ENCODE data around the gene VPS8. TPM values are rescaled to one million over a fixed set of nuclear protein-coding genes. Genes with fewer than 3 reads are reported as not detected.
A peak's percentile ranks its signal among the peaks of the same experiment; 100 is the strongest.

VPS8 gene
- total RNA-seq, 1 donor from 2014 or later: 30.4 TPM

DNA sequence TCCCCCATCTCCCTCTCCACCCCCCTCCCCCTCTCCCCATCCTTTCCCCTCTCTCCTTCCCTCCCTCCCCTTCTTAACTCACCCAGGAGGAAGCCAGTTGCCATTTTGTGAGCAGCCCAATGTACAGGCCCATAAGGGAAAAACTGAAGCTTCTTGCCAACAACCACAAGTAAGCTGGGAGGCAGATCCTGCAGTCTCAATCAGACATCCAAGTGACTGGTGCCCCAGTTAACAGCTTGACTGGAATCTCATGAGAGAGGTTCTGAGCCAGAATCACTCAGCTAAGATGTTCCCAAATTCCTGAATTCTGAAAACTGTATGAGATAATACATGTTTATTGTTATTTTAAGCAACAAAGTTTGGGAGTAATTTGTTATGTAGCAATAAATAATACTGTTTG lies 250.2 kb downstream of the VPS8 start:
- ATAC-seq: no peak

DNA sequence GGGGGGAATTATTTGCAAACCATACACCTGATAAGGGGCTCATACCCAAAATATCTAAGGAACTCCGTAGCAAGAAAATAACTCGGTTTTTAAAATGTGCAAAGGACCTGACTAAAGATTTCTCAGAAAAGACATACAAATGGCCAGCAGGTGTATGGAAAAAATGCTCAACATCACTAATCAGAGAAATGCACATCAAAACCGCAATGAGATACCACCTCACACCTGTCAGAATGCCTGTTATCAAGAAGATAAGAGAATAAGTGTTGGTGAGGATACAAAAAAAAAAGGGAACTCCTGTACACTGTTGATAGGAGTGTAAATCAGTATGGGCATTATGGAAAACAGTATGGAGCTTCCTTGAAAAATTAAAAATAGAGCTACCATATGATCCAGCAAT lies 251.5 kb downstream of the VPS8 start:
- ATAC-seq: no peak

DNA sequence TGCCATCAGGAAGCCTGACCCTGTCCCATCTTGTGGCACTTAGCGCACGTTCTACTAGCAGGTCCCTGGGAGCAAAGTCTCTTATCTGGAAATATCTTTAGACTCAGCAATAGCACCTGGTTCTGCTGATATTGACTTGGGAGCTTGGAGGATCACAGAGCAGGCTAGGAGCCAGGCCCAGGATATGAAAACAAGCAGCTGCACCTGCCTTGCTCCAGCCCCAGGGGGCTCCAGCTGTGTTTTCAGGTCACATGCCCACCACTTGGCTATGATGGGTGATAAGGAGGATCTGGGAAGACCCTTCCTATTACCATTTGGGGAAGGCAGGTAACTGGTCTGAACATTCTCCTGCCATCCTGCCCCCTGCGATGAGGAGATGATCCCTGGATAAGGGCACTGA lies 253.1 kb downstream of the VPS8 start:
- no peak for ATAC-seq

DNA sequence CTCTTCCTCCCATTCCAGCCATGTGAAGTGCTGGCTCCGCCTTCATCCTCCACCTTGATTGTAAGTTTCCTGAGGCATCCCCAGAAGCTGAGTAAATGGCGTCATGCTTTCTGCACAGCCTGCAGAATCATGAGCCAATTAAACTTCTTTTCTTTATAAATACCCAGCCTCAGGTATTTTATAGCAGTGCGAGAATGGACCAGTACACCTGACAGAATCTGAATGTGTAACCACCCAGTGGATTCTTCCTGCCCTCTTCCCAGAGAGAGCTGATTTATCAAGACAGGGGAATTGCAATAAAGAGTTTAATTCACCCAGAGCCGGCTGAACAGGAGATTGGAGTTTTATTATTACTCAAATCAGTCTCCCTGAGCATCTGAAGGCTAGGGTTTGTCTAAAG lies 254.3 kb downstream of the VPS8 start:
- ATAC-seq: no peak

DNA sequence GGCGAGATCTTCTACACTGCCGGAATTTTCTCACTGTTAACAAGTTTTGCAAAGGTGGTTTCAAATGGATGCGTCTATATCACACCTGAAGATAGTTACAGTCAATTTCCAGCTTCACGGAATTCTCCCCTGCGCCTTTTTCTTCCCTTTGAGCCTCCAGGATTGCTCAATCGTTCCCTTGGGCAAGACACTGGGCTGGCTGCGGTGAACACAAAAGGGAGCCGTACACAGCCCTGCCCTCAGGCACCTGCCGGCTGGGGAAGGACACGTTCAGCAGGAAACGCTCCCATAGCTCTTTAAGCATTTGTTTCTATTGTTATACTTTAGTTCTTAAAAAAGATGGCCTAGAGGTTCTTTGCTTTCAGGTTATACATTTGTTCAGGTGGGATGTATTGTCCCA lies 255.2 kb downstream of the VPS8 start:
- peak; percentile 57 for ATAC-seq

DNA sequence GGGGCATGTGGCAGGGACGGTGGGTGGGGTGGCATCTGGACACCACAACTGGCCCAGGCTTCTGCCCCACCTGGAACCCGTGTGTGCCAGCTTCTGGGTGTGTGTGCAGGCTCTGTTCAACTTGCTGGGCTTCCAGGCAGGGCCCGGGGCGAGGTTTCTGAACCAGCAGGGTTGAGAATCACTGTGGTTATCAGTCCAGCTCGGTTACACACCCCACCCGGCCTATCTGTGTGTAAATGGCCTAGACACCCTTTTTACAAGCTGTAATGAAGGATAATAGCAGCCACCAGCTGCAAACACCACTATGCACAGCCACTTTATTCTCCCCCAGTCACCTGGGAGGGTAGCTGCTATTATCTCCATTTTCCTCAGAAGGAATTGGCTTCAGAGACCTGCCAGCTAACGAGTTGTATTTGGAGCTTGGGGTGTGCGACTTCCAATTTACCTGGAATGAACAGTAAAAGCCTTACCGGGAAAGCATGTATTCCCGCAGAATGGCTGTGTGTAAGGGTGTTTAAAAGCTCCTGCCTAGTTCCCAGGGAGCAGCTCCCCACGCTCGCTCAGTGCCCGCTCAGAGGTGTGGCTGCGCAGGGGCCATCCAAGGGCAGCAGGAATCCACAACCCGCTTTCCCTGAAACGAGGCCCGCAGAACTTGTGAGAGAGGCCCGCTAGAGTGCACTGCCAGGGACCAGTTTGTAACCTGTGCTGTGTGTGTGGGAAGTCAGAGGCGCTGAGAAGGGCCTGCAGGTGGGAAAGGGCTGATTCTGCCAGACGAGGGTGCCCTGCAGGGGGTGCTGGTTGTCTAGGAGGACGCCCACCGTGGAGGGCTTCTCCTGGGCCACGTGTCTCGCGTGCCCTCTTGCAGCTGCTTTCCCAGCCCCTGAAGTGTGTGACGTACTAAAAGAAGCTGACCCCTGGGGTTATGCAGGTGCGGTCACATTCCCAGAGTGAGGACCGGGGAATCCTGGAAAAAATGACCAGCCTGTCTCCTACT lies 257.4 kb downstream of the VPS8 start:
- ATAC-seq: no peak

DNA sequence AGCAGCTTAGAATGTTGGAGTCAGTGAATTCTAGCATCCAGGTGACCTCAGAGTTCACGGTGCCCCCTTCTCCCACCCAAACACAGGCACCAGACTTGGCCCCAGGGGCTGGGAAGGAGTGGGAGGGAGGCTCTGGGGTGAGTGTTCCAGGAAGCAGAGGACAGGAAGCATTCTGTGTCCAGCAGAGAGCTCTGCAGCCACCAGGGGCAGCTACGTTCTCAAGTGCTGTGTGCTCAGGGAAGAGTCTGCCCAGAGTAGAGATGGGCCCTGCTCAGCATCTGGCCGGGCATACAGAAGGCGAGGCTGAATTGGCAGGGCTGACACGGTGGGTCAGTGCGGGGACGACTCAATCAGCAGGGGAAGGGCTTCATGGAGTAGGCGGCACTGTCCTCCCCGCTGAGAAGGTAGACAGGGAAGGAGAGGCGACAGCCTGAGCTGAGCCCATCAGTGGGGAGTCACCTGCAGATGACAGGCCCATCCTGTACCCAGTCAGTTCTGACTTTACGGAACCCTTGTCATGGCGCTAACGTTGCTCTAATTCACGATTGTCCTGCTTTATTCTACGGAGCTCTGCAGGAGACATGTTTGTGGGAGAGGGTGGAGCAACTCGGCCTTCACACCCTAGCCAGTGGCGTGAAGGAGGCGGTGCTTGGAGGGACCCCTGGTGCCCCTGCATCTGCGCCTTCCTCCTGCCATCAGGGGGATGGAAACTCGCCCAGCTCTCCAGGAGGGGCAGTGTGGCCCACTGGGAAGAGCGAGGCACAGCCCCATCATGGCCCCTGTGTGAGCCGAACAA lies 258.7 kb downstream of the VPS8 start:
- ATAC-seq: peak; percentile 54

DNA sequence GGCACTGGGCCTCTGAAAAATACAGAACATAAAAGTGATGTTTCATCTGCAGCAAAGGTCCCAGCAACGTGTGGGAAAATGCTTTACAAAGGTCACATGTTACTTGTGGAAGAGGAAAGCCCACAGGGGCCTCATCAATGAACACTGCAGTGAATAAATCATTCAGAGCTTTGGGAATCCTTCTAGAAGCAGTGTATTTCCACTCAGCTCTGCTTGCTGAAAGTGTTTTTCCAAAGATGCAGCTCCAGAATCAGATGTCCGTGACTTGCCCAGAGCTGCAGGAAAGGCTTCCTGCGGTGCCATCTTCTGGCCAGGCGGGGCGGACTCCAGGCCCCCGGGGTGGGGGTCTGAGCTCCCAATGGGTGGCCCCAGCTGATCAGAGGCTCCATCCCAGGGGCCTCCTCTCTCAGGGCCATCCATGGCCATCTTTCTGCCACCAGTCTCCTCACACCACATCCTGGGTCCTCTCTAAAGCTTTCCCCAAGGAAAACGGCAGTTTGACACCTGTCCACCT lies 259.4 kb downstream of the VPS8 start:
- no peak for ATAC-seq

DNA sequence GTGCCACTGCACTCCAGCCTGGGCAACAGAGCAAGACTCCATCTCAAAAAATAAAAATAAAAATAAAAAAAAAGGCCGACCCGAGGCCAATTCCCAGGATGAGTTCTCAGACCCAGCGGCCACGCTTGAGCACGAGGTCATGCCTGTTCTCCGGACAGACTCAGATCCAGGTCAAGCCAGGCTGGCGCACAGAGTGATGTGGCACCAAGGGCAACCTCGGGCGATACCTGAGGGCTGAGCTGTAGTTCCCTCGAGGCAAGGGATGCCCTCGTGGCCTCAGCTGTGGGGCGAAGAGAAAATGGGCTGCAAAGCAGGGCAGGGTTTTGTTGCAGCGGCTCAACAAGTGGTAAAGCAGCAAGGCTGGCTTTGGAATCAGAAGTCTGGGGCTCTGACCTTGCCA lies 263.6 kb downstream of the VPS8 start:
- no peak for ATAC-seq

DNA sequence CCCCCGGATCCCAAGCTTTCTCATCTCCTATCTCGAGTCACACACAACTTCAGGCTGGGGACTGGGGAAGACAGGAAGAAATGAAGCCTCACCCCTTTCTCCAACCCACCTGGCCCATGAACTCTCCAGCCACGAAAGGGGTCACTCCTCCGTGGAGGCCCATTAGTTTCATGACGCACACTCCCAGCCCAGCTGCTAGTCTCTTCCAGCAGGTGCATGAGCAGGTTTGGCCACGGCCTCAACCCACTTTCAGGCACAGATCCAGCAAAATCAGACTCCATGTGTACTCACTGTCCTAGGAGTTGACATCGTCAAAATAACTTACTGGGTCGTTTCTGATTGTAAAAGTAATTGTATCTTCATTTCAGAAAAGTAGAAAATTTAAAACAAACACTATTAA lies 264.3 kb downstream of the VPS8 start:
- ATAC-seq: no peak

DNA sequence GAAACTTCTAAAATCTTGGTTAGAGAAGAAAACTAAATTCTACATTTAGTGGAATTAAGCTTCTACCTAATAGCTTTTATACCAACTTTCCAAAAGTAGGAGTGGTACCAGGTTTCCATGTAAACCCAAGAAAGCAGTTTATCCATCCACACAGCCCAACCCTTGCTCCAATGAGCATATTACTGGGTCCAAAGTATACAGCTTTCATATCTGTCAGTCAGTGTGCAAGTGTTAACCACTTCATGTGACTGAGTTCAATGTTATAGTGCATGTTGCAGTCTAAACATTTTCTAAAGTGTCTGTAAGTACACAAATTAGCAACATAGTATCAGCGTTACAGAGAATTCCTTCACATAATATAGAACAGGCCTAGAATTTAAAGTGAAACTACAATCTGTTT lies 267.7 kb downstream of the VPS8 start:
- no peak for ATAC-seq

DNA sequence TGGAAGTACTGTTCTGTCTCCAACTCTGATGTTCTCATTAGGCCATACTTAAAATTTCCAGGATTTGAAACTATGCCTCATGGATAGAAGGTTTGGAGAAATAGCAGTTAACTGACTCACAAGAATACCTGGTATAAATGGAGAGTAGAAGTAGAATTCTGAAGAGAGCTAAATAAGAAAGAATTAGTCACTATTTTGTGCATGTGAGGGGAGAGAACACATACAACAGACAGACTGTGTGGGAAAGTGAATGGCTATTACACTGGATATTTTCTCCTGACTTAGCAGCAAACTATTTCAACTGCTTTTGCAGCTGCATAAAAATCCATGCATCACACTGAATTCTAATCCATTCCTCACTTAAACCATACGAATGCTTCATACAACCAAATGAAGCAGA lies 269.6 kb downstream of the VPS8 start:
- no peak for ATAC-seq

DNA sequence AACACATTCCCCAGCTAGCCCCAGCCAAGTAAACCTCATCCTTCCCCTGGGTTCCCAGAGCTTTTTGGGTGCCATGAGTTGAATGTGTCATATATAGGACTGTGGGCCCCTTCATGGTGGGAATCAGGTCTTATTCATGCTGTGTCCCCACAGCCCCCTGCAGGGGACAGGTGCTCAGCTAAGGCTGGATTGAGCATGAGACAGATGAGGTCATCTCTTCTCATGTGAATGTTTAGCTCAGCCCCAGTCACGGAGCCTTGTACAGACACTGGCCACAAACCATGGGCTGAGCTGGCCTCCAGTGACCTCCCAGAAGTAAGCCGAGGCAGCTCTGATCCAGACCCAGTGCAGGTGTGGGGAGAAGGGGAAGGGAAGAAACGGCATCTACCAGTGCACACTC lies 270.2 kb downstream of the VPS8 start:
- no peak for ATAC-seq

DNA sequence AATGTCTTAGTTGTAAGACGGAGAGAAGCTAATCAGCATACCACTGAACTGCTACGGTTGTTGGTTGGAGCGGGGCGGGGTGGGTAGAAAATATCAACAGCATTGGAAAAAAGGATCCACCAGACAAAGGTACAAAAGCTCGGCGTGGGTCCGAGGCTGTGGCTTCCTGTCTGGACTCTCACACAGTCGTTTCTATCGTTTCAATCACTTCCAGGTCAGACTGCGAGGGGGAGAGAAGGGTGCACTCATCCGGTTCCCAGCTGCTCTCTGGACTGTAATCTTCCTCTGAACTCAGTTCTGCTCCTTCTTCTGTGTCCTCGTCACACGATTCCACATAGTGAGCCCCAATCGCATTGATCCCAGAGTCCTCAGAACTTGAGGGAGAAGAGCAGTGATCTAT lies 270.9 kb downstream of the VPS8 start:
- no peak for ATAC-seq

DNA sequence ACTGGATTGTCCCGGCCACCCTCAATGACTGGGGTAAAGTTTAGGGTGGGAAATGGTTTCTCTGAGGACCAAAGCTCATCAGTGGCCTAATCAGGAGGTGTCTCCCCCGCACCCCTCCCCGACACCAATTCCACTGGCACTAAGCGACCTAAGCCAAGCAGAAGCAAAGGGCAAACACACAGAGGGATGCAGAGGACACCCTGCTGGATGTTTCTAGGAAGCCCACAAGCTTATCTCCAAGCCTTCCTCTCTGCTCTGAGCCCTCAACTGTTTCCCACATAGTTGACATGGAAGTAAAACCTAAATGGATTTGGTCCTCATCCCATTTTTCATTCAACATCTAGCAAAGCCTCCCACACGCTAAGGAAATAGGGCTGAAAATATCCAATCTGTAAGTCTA lies 272.4 kb downstream of the VPS8 start:
- no peak for ATAC-seq

DNA sequence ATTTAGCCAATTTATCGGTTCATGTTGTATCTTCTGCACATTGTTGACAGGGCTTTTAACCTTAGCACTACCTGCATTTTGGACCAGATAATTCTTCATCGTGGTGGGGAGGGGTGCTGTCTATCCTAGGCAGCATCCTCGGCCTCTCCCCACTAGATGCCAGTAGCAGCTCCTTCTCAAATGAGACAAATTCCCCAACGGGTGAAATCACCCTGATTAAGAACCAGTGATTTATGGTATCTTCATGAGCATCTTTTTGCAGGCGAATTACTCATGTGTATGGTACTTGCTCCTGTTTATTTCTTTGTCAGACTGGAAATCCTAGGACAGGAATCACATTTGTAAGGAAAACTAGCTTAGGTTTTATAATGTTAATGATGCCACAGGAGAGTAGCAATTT lies 272.9 kb downstream of the VPS8 start:
- ATAC-seq: no peak

DNA sequence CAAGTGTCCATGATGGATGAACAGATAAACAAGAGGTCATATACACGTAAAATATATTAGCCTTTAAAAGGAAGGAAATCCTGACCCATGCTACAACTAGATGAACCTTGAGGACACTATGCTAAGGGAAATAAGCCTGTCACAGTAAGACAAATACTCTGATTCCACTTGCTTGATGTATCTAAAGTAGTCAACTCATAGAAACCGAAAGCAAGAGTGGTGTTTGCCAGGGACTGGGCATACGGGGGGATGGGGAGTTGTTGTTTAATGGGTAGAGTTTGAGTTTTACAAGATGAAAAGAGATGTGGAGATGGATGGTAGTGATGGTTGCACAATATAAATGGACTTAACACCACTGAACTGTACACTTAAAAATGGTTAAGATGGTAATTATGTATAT lies 275.5 kb downstream of the VPS8 start:
- no peak for ATAC-seq

DNA sequence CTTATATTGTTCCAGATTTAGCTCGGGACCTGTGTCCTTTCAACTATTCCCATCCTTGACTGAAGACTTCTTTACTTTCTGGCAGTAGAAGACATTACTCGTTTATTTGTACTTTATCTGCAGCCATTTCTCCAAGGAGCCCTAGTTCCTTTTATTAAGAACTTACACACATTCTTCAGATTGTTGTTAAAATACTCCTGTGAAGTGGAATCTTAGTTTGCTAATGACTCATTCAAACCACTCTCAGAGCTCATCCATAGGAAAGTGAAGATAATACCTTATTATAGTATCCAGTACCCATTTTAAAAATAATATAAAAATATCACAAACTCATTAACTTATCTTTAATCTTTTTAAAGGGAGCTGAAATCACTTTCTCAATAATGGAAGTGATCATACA lies 277.4 kb downstream of the VPS8 start:
- ATAC-seq: no peak

DNA sequence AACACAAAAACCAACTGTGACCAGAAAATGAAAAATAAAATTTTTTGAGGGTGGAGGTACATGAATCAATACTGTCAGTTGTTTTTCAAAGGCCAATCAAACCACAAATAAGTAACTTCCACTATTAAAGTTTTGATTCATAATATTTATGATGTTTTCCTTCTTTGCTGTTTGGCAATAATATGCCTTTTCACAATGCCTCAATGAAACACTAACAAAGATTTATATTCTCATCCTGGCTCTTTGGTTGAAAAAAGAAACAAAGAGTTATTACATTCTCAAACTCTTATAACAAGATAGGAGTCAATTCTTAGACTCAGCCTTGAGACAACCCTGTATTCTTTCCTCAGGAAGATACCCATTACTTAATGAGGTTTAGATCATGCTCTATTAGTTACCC lies 277.8 kb downstream of the VPS8 start:
- ATAC-seq: no peak

DNA sequence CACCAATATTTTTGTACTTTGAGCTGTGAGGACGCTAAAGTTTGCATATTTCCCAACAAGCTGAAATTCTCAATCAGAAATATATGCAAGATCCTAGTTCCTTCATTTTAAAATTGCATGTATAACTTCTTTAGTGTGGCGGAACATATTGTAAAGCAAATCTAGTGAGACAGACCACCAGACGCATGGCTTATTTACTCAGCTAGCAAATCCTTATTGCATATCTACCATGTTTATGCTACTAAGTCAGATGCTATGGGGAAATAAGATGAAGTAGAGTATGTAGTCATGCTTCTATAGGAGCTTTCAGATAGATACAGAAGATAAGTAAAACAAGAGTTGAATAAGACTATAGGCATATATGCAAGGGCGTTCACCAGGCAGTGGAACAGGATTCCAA lies 278.8 kb downstream of the VPS8 start:
- ATAC-seq: no peak

DNA sequence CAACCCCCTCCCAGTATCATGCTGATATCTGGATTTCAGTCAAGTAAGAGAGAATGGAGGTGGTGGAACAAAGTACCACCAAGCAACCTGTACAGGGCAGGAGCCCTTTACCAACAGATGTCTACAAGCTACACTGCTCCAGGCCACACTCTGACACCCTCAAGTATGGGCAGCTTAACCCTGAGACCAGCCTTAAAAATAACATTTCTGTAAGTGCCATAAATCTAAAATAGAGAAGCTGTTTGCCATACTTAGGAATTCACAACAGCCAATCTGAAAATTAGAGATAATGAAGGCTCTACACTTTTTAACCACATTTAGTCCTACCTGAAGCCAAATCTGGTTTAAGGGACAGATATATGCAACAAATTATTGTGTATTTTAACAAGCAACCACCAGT lies 281.1 kb downstream of the VPS8 start:
- no peak for ATAC-seq

DNA sequence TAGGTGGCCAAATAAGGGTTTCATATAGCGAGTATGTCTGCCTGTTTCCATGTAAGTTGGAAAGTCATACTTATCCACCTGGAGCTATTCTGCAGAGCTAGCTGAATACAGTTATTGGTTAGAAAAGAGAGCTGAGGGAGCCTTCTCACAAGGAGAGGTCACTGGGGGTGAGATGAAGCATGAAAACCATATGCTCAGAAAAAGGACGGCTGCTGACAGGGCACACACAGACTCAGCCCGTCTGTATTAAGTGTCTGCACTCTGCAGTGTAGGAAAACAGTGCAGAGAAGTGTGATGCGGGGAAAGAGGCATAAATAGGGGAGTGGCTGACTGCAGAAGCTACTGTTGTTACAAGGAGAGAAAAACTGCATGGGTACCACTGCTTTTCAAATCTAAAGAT lies 282.7 kb downstream of the VPS8 start:
- ATAC-seq: no peak
